ENCODE data around the gene EME1.

The EME1 gene

DNA sequence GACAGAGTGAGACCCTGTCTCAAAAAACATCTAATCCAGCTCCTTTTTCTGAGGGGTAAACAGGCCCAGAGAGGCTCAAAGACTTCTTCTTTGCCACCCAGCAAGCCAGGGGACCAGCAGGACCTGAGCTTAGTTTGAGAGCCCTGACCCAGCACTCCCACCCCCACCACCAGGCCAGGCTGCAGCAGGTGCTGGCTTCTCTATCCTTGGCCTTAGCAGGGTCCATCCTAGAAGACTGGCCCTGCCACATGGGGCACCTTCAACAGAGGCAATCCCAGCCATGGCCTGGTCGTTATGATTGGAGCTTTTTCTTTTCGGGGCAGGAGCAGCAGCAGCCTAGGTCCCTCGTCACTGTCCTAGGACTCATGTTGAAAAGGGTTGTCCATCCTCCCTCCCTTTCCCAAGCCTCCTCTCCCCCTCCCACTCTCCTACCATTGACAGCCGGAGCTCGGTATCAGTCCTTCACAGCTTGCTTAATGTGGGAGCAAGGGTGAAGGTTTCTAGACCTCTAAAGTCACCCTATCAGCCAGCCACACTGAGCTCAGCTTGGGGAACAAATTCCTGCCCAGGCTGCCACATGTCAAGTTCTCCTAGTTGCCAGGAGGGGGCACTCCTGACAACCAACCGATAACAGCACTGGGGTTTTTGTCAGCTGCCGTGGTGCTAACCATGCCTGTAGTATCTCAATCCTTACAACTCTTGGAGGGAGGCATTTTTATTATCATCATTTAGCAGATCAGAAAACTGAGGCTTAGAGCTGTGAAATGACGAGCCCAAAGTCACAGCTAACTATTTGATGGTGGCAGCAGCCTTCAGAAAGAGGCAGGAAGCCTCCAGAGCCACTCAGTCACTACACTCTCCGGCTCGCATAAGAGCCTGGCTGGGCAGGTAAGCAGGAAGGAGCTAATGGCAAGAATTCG lies 11.2 kb upstream of the EME1 start:
- H3K4me3 ChIP-seq (ENCODE audit: low read depth, low read length) = no peak overlapping the region
- peak; percentile 36 for DNase-seq (ENCODE audit: low read depth)

- no peak for DNase-seq (ENCODE audit: low read depth)
Measured at GRCh38 chr17:50362661-50363060, 10.4 kb upstream of the EME1 start.

GRCh38 chr17:50363217-50364060 lies 9.6 kb upstream of the EME1 start:
- no peak overlapping the region for H3K4me3 ChIP-seq (ENCODE audit: low read depth, low read length)
- DNase-seq (ENCODE audit: low read depth) = no peak

More at GRCh38 chr17:50362661-50363060, 10.4 kb upstream of the EME1 start:
- no peak overlapping the region for H3K4me3 ChIP-seq (ENCODE audit: low read depth, low read length)

DNA sequence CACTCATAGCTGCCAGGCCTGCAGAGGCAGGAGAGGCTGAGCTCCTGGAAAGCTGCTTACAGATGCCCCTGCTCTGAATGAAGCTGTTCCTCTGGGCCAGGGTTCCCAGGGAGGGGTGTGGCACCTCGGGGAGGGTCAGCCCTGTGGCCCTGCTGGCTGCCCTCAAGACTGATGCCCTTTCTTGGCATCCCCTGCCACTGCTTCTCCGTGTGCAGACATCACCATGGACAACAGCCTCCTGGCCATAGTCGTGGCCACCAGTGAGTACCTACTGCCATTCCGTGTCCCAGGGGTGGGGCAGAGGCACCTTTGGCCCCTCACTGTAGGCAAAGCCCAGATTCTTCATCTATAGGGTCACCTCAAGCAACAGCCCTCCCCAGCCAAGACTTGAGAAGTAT lies 9.0 kb upstream of the EME1 start:
- no peak for DNase-seq (ENCODE audit: low read depth)

GRCh38 chr17:50364715-50365114 lies 8.3 kb upstream of the EME1 start:
- H3K4me3 ChIP-seq (ENCODE audit: low read depth, low read length) = no peak overlapping the region
- no peak for DNase-seq (ENCODE audit: low read depth)

More for the DNA sequence above, 9.0 kb upstream of the EME1 start:
- no peak overlapping the region for H3K4me3 ChIP-seq (ENCODE audit: low read depth, low read length)

DNA sequence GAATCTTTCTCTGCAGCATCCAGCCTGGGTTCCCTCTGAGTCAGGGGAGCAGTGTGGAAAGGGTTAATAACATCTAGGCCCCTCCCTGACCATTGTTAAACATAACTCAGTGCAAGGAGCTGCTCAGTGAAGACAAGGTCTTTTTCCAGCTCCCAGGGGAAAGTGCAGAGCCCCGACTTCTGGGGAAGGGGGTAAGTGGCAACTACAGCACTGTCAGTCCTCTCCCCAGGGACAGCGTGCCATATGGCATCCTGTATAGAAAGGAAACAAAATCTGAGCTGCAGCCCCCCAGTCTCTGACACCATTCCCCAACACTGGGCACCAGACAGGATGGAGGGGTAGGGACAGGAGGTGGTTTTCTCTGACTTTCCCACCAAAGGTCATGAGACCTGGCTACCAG lies 7.9 kb upstream of the EME1 start:
- H3K4me3 ChIP-seq (ENCODE audit: low read depth, low read length) = no peak overlapping the region
- DNase-seq (ENCODE audit: low read depth) = no peak

GRCh38 chr17:50365649-50366393 lies 7.2 kb upstream of the EME1 start:
- no peak for DNase-seq (ENCODE audit: low read depth)
- H3K4me3 ChIP-seq (ENCODE audit: low read depth, low read length) = no peak overlapping the region

DNA sequence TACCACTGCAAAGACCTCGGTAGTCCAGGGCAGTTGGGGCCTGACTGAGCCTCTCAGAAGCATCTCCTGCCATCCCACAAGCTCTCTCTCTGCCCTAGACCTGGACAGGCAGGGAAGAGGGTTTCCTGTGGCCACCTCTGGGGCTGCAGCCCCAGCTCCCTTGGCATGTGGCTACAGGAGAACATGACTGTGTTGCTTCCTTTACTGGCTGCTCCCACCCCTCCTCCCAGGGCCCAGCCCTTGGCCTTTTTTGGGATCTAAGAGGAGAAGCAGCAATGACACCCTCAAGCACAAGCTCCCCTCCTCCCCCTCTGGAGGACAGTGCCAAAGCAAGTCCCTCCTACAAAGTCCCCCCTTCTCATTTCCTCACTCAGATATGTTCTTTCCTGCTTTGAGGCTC lies 5.6 kb upstream of the EME1 start:
- H3K4me3 ChIP-seq (ENCODE audit: low read depth, low read length) = no peak overlapping the region
- no peak for DNase-seq (ENCODE audit: low read depth)

DNA sequence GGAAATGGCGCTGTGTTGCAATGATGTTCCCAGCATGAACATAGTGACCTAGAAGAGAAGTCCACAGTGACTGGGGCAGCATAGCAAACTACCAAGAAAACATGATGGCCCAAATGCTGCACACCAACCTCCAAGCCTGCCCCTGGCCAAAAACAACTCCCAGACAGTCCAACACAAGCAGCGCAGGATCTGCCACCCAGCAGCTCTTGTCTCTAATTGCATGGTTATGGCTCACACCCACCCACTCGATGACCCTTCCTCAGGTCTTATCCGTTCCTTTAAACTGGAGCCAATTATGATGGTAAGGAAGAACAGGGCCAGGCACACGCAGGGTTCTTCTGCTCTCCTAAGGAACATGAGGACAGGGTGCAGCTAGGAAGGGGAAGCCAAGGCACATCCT lies 3.0 kb upstream of the EME1 start:
- DNase-seq (ENCODE audit: low read depth) = no peak
- no peak overlapping the region for H3K4me3 ChIP-seq (ENCODE audit: low read depth, low read length)

DNA sequence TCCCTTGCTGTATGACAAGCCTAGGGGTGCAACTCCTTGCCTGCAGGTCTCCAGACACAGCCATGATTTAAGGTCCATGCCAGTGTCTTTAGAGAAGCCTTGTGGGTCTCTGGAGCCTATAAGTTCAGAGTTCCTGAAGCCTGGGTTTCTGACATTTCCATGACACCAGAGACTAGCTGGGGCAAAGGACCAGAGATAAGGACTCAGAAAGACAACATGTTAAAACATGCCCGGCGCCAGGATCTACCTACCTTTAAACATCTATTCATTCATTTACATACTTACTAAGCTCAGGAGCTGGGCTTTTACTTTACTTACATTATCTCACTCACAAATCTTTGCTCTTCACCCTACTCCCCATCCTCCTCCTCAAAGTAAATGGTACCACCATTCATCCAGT lies 1.5 kb upstream of the EME1 start:
- DNase-seq (ENCODE audit: low read depth) = no peak
- H3K4me3 ChIP-seq (ENCODE audit: low read depth, low read length) = no peak overlapping the region

DNA sequence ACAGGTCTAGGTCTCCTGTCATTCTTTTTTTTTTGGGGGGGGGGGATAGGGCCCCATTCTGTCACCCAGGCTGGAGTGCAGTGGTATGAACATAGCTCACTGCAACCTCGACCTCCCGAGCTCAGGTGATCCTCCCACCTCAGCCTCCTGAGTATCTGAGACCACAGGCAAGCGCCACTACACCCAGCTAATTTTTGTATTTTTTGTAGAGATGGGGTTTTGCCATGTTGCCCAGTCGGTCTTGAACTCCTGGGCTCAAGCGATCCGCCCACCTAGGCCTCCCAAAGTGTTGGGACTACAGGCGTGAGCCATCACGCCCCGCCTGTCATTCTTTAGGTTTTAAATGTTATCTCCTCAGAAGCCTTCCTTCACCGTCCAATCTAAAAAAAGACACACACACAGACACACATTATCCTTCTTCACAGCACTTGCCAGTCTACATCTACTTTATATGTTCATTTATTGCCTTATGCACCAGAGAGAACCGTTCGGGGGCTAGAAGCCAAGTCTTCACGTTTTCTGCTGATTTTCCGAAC lies 739 bp upstream of the EME1 start:
- DNase-seq (ENCODE audit: low read depth) = no peak
- H3K4me3 ChIP-seq (ENCODE audit: low read depth, low read length) = peak overlapping the region; percentile 66

GRCh38 chr17:50373705-50374104 lies 676 bp downstream of the EME1 start:
- H3K4me3 ChIP-seq (ENCODE audit: low read depth, low read length) = peak overlapping the region; percentile 66
- no peak for DNase-seq (ENCODE audit: low read depth)

DNA sequence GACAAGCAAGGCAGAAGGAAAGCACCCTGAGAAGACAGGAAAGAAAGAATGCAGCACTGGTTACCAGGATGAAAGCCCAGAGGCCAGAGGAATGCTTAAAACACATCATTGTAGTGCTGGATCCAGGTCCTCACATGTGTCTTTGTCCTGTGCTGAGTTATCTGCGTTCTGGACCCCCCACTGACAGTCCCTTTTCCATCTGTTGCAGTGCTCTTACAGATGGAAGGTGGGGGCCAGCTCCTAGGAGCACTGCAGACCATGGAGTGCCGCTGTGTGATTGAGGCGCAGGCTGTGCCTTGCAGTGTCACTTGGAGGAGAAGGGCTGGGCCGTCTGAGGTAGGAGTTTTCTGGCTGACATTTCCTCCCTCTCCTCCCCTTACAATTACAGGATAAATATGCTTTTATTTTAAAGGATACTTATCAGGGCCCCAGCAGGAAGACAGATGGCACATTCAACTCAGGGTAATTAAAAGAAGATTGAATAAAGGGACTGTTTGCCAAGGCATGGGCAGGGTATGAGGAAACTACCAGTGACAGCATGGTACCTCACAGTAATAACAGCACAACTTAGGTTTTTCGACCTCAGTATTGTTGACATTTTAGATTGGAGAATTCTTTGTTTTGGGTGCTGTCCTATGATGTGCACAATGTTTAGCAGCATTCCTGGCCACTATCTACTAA lies 3.0 kb downstream of the EME1 start:
- H3K4me3 ChIP-seq (ENCODE audit: low read depth, low read length) = no peak overlapping the region
- DNase-seq (ENCODE audit: low read depth) = no peak

- no peak for DNase-seq (ENCODE audit: low read depth)
Measured at GRCh38 chr17:50379351-50380132, 6.5 kb downstream of the EME1 start.

DNA sequence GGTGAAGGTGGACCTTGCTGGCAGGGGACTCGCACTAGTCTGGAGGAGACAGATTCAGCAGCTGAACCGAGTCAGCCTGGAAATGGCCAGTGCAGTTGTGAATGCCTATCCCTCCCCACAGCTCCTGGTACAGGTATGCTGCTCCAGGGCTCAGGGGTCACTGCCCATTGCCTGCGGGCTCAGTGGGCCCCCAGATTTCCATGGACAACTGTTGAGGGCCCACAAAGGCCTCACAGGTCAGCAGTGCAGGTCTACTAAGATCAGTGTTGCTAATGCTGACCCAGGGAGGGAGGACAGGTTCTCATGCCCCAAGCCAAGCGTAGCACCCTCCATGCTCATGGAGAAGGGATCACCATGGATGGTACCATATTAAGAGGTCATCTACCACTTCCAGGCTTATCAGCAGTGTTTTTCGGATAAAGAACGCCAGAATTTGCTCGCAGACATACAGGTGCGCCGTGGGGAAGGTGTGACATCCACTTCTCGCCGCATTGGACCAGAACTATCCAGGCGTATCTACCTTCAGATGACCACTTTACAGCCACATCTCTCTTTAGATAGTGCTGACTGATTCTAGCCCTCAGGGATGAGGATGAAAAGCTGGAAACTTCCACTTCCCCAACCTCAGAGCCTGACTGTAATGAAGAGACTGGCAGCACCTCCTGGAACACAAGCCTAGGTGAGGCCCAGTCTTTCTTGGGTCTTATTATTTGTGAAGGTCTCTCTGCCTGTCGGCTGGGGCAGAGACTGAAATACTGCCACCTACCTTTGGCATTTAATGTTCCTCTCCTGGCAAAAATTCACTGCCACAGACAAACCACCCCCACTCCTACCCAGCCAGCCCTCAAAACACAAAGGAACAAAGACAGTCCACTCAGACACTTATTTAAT lies 7.6 kb downstream of the EME1 start:
- DNase-seq (ENCODE audit: low read depth) = no peak
- H3K4me3 ChIP-seq (ENCODE audit: low read depth, low read length) = no peak overlapping the region

More at GRCh38 chr17:50379351-50380132, 6.5 kb downstream of the EME1 start:
- no peak overlapping the region for H3K4me3 ChIP-seq (ENCODE audit: low read depth, low read length)

DNA sequence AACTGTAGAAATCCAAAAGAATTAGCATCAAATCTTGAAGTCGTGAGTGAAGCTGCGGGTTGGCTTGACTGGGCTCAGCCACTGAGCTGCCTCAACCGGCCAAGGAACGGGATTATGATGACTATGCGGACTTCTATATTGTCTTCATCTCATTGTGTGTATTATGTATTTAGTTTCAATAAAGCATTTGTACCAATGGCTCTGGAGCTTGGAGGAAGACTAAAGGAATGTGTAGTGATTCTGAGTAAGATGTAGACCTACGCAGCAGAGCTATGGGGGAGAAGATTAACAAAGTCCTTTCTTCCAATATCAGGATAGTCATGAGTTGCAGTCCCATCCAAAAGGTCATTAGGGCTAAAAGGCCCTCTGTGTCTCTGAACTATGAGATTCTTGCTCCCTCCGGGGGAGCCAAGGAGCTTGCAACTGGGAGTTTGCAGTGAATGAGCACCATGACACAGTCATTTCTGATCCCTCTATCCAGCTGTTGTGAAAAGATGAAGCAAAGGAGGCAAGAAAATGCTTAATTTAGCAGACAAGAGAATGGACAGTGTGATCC lies 8.3 kb downstream of the EME1 start:
- no peak overlapping the region for H3K4me3 ChIP-seq (ENCODE audit: low read depth, low read length)
- no peak for DNase-seq (ENCODE audit: low read depth)

DNA sequence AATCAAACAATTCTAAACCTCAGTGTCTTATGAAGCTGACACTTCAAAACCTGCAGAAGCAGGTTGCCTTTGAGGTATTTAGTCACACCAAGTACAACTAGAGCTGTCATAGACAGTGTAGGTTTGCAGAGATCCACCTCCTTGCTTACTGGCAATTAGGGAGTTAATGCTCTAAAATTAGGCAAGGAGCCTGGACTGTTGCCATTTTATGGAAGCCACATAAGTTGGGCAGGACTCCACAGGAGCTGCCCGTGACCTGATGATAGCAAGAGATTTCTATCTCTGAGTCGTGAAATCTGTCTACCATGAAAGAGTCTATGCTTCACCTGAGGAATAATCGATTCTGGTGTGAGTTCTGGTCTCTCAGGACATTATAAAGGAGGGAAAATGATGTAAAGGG lies 8.9 kb downstream of the EME1 start:
- H3K4me3 ChIP-seq (ENCODE audit: low read depth, low read length) = no peak overlapping the region
- no peak for DNase-seq (ENCODE audit: low read depth)
